Hematopoietic multipotent progenitor cell (in vitro differentiated cells): ENCODE results near the gene KCNIP3. TPM values are rescaled to one million over a fixed set of nuclear protein-coding genes. Genes with fewer than 3 reads are reported as not detected.
"Not testable (repeated sequence)": the region's sequence is repeated elsewhere in the genome, so short reads cannot be mapped to it uniquely, and the experiment has no call there.

Source experiments
- DNase-seq, 3 donors: peaks; one replicate each; pipeline ENCODE4 v3.0.0-alpha.2; 2011 to 2015; ENCODE audit warnings: low read depth in 2 of 3, low spot score in 2 of 3
- total RNA-seq: library from RNA; depleted of rRNA; stranded (reverse); fragments of >200 nt; gene quantifications from one replicate; pipeline ENCODE4 v1.2.3, GENCODE V29; 2012

KCNIP3 gene
- total RNA-seq, 1 donor, result 7.5 TPM

- no peak for DNase-seq
These were observed 101.9 kb downstream of the KCNIP3 start for GRCh38 chr2:95399061-95399460.

DNA sequence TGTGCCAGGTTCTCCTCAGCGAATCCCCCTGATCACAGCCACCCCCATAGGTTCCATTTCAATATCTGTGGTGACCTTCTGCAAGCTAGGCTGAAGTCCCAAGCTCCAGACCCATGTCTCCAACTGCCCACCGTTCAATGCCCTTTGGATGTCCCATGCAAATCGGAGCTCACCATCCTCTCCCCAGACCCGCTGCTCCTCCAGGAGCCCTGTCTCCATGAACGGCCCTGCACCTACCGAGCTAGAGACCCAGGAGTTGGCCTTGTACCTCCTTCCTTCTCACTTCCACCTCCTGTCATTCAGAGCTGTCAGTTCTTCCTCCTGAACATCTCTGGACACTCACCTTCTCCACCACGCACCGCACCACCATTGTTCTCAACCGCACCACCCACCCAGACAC, 104.3 kb downstream of the KCNIP3 start:
- no peak for DNase-seq

- not testable (repeated sequence) for DNase-seq
These were observed 104.8 kb downstream of the KCNIP3 start for GRCh38 chr2:95402004-95402369.

DNA sequence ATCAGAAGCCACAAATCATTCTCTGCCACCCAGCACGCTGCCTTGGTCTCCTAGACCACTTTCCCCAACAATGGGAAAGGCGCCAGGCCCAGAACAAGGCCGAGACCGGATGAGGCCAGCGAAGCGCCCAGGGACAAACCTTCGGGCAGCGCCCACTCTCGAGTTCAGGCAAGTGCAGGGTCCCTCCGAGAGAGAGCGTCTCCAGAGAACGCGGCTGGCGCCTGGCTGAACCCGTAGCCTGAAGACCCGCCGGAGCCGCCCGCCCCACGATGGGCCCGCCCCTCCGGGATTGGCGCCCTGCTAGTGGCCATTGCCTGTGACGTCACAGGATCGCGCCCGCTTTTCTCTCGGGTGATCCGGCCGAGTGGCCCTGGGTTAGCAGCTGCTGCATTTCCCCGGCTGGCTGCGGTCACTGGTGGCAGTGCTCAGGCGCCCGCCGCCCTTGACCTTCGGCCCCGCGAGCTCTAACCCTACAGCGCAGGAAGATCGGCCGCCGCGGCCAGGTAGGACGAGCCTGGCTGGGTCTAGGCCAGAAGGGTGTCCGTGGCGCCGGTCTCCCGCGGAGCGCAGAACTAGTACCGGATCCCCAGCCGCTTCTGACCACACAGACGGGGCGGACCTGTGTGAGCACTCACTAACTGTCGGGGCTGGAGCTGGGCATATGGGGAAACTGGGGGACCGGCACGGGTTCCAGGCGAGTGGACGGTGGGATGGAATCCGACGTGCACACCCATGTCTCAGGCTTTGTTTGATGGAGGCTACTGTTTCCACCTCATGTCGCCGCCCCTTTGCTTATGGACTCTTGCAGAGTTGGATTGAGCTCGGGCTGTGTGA, 105.4 kb downstream of the KCNIP3 start, which contains the start of gene FAHD2A:
FAHD2A (plus strand) TSS at position 339 of the 834 bp plus-strand sequence. CDS start 2,851 bp downstream, outside the sequence.
- DNase-seq, result peak; percentile 70 to 95 (median 89)

DNA sequence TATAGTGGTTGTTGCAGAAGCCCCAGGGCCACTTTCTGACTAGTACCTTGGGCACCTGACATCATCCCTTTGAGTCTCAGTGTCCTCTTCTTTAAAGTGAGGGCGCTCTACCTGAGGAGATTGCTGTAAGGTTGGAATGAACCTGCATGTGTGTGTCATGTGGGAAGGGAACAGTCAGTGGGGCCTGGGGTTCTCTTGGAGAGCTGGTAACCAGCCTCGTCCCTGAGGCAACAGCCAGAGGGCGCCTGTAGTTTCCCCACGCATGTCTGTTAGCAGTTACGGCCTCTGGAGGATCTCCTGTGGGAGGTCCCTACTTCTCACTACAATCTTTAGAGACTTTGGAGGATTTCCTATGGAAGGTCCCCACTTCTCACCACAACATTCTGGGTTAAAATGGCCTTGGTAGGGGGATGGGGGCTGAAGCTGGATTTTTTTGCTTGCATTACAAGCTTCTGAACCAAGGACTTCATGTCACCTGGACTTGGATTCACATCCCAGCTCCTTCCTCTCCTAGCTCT, 106.1 kb downstream of the KCNIP3 start:
- DNase-seq, result peak in 2 of 3 donors; percentile 29 to 54

DNA sequence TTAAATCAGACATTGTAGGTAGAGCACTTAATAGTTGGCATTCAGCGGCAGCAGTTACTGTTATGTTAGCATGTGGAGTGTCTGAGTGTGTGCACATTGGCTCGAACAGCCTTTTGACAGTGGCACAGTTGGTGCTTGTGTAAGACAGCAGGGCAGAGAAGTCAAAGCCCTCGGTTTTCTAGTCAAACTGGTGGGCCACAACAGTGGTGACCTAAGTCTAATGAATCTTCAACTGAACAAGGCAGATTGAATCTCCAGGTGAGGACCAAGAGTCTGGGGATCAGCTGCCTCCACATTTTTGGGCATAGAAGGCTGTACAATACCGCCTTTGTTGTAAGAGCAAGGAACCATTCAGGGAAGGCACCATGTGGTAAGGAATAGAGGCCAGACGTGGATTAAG, 106.7 kb downstream of the KCNIP3 start:
- DNase-seq, result not testable (repeated sequence)

DNA sequence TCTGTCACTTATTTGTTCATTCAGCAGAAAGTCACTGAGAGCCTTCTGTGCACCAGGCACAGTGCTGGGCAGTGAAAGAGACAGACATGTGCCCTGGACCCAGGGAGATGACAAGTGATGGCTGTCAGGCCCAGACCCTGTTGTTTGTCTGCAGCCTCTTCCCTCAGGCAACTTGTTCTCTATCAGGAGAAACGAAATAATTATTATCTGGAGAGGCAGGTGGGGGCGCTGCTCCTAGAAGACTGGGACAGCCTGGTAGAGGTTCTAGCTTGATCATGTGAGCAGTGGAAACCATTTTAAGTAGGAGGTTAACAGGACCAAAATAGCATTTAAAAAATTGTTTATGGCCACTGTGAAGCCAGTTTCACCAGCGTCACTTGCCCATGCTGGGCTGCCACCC, 107.5 kb downstream of the KCNIP3 start:
- not testable (repeated sequence) for DNase-seq

DNA sequence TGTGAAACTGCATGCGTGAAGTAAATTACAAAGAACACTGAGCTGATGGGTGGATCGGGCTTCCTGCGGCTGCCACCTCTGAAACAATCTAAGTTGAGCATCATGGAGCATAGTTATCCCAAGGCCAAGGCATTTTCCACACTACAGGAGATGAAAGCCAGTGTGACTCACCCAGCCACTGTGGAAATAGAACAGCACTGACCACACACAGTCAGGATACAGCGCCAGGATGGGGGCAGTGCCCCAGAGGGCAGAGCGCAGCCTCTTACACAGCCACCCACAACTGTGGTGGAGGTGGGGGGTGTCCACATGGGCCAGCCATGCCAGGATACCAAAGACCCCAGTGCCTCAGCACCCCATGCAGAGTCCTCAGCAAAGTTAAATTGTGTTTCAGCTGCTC, 114.1 kb downstream of the KCNIP3 start:
- DNase-seq, result not testable (repeated sequence)

GRCh38 chr2:95414015-95414594, 117.0 kb downstream of the KCNIP3 start:
- DNase-seq, result peak in 2 of 3 donors; percentile 35 to 69

DNA sequence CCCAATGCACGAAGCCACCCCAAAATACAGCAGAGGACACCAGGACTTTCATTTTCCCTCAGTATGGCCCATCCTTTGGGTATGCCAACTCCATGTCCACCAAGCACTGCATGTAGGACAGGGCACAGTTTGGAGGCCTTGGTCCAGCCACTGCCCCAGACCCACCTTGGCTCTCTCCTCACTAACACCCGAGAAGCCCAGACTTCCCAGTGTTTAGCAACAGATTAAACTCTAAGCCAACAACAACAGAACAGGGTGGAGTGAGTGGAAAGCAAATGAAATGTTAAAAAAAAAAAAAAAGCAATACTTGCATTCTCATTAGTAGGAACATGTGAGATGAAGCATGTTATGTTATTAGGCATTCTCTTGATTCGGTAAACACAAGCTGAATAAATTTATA, 118.0 kb downstream of the KCNIP3 start:
- DNase-seq, result not testable (repeated sequence)

DNA sequence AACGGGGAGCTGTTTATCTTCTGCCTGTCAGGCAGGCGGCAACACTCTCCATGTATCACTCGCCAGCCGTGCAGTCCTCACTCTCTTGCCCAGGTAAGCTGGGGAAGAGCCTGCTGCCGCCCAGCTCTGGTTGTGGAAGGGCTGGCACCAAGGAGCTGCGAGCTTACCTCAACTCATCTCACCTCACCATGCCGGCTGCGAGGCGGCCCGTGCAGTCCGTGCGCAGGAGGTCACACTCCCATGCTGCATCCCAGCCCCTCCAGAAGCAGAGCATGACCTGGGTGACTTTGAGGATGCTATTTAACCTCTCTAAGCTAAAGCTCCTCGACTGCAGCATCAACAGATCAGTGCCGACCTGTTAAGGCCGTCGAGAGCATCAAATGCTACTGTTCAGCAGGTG, 118.4 kb downstream of the KCNIP3 start:
- not testable (repeated sequence) for DNase-seq

DNA sequence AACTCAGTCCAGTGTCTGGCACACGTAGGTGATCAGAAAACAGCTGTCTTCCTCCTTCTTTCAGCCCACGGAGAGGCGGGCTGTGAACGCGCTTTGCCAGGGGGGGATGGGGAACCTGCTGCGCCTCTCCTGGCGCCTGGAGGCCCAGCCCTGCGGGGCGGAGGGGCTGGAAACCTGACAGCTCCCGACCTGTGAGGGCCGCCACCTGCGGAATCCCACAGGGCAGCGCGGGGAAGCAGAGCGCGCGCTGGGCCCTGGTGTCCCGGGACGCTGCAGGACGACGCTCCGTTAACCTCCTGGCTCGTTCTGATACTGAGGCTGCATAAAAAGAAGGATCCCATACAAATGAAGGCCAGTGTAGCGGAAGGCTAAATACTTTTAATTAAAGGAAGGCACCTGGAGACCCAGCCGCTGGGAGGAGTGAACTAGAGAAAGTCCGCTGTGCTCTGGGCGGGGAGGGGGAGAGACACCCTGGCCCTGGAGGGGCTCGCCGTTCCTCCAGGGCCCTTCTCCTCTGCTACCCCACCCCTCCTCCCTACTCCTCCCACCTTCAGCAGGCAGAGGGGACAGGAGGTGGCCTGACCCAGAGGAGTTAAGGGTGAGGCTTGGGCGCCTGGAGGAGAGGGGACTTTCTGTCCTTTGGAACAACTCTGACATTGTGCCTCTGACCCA, 130.2 kb downstream of the KCNIP3 start:
- not testable (repeated sequence) for DNase-seq

DNA sequence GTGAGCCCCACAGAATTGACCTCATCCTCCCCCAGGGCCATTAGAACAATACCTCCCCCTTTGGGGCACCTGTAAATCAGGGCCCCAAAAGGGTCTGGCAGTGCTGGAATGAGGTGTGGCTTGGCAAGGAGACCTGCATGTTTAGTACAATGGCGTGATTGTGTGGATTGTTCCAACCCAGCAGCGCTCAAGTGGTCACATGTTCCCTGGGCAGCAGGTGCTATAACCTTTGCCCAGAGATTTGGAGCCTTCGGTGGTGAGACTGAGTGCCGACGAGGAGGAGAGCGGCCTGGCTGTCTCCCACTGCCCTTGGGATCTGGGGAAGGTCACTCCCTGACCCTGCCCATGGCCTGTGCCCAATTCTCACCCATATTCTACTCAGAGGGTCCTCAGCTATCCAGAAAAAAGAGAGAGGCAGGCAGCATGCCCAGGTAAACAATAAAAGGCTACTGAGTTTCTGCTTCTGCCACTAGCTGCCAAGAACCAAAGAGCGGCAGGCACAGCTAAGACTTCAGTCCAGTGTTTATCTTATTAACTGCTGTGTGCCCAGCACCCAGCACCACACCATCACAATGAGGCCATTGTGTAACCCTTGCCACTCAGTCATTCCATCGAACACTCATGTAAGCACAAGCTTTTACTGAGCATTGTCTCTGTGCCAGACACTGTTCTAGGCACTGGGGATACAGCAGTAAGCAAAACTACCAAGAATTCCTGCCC, 132.8 kb downstream of the KCNIP3 start:
- DNase-seq, result not testable (repeated sequence)

DNA sequence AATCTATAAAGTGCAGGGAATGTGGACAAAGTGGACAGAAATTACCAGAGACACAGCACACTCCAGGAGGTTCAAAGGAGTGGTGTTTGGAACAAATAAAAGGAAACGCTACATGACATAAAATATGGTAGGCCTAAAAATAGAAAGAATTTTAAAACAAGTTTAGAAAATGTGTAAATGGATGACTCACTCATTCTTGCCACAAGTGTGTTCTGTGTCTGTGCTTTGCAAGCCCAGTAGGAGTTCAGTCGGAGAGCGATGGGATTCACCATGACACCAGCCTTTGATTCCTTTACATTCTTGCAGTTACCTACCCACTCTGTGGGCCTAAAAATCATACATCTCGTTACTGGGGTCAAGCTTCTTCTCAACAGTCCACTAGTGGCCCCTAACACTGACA, 136.2 kb downstream of the KCNIP3 start:
- DNase-seq, result not testable (repeated sequence)

DNA sequence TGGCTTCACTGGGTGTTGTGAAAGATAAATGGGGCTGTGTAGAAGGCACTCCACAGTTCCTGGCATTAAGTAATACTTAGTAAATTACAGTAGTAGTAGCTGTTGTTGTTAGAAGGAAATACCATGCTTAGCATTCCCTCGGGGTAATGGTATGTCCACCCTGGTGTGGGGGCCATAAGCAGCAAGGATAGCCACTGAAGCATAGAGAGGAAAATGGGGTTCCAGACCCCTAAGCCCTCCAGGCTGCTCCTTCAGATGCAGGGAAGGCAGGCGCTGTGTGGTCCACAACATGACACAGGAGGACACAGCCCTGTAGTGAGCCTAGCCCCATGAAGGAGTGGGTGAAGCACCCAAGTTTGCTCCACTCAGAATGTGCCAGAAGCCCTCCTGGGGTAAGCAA, 136.8 kb downstream of the KCNIP3 start:
- not testable (repeated sequence) for DNase-seq

GRCh38 chr2:95434507-95435076, 137.4 kb downstream of the KCNIP3 start:
- DNase-seq, result not testable (repeated sequence)

DNA sequence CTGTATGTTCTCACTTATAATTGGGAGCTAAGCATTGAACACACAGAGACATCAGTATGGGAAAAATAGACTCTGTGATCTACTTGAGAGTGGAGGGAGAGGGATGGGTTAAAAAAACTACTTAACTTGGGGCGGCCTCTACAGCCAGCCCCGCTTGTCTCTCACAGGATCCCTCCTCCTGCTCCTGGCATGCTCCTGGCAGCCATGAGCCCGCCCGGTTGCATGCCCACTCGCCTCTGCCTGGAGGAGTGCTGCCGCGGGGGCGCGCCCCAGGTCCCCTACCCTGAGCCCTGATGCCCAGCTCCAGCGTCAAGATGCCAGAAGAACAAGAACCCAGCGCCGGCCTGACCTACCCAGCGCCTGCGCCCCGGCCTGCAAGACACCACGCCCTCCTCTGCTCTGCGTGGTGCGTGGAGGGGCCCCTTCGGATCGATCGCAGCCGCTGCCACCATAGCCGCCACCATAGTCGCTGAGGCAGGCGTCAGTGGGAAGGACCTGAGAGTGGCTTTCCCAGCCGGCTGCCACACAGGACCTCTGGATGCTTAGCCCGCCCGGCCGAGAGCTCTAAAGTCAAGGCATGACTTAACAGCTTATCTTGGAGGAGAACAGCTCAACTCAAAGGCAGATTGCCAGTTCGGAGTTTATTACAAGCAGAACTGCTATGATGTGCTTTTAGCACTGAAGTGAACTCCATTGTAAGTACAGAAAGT, 138.2 kb downstream of the KCNIP3 start:
- not testable (repeated sequence) for DNase-seq
